HL-60 (cell line): Measurements from ENCODE around the gene S100A13.
"Not testable (repeated sequence)": the region's sequence is repeated elsewhere in the genome, so short reads cannot be mapped to it uniquely, and the experiment has no call there.

Experiments
- CTCF ChIP-seq: IDR thresholded peaks from one replicate; pipeline ENCODE4 v1.5.1; 2011; ENCODE audit warnings: low read length, control low read depth, inconsistent platforms; ENCODE audit not compliant: insufficient read depth
- GABPA ChIP-seq: IDR thresholded peaks from 2 replicates; pipeline ENCODE4 v1.6.1; 2012; ENCODE audit warnings: low read depth
- POLR2AphosphoS5 ChIP-seq: IDR thresholded peaks from 2 replicates; pipeline ENCODE4 v1.6.1; 2012; ENCODE audit warnings: low read depth
- REST ChIP-seq: IDR thresholded peaks from 2 replicates; pipeline ENCODE4 v1.6.1; 2012; ENCODE audit warnings: low read depth; ENCODE audit not compliant: insufficient replicate concordance
- SPI1 ChIP-seq: IDR thresholded peaks from 2 replicates; pipeline ENCODE4 v1.6.1; 2012; ENCODE audit warnings: low read depth, mild to moderate bottlenecking, borderline replicate concordance

- not testable (repeated sequence) for TF ChIP-seq CTCF, GABPA, SPI1, POLR2AphosphoS5, REST
These were observed 12.9 kb upstream of the S100A13 start for GRCh38 chr1:153640213-153640612.
